Measurements from ENCODE around the gene PMEL. TPM values are rescaled to one million over a fixed set of nuclear protein-coding genes. Genes with fewer than 3 reads are reported as not detected.

The PMEL gene
- total and polyA plus RNA-seq, 2 donors (not counting 1 experiment from before 2014, with no cell fraction given), result 0.32 to 0.46 TPM

- H3K4me1 ChIP-seq (ENCODE audit: control insufficient read depth in 2 of 2, insufficient read depth in 2 of 2, low read length in 2 of 2), result no peaks in the 10 kb centered on the region
- intact Hi-C loops (cut with micrococcal nuclease), result no loop called here
- ChIA-PET POLR2A (interaction anchor here (0.6 kb wide), 1 partner anchor 30 kb away, joined by 5 read pairs; no protein-coding TSS in a partner anchor), CTCF (interaction anchor here (0.6 to 1.9 kb wide), 6 partner anchors 19 to 745 kb away, joined by 3 to 6 read pairs (median 4); no protein-coding TSS in a partner anchor)
- peak overlapping the region; percentile 33 for H3K27ac Mint-ChIP-seq
- WGBS (ENCODE audit: insufficient coverage), result 95% methylated on average over 6 of the region's 6 CpGs
- H4K20me1 ChIP-seq (ENCODE audit: control insufficient read depth, insufficient read depth, low read length, poor library complexity, severe bottlenecking), result peaks cover 6% of the 10 kb centered on the region
- no peaks in the 10 kb centered on the region for H3K79me2 ChIP-seq (ENCODE audit: control insufficient read depth, insufficient read depth, low read length)
- no peaks in the 10 kb centered on the region for H3K9me3 Mint-ChIP-seq (ENCODE audit: insufficient read depth)
- no peaks in the 10 kb centered on the region for H3K27me3 Mint-ChIP-seq
- peak; percentile 43 for ATAC-seq (ENCODE audit: low read depth)
- H3K4me3 ChIP-seq (ENCODE audit: control extremely low read depth in 1 of 5, extremely low read depth in 1 of 5, insufficient read depth in 1 of 5, low read depth in 2 of 5, low read length in 4 of 5), result no peak overlapping the region
- H3K27me3 ChIP-seq (replicated peaks in 1 of 4; ENCODE audit: control extremely low read depth in 1 of 4, control insufficient read depth in 3 of 4, insufficient read depth in 4 of 4, low read length in 3 of 4), result no peaks in the 10 kb centered on the region
- DNase-seq, result no peak
- no peak overlapping the region for H3K27ac ChIP-seq (ENCODE audit: low read length in 2 of 2)
- no peak overlapping the region for H3K4me2 ChIP-seq (replicated peaks; ENCODE audit: low read depth, low read length, poor library complexity, severe bottlenecking)
- no peak overlapping the region for H3K9ac ChIP-seq (ENCODE audit: low read length)
- no peaks in the 10 kb centered on the region for H3K4me1 Mint-ChIP-seq
- no peaks in the 10 kb centered on the region for H3K9me3 ChIP-seq (ENCODE audit: control extremely low read depth in 1 of 3, control insufficient read depth in 2 of 3, insufficient read depth in 1 of 3, low read length in 2 of 3)
- TF ChIP-seq CTCF (IDR thresholded peaks at IDR 0.05) (no peak), EZH2 (IDR thresholded peaks at IDR 0.05; ENCODE audit: borderline replicate concordance, insufficient read depth, low read depth, low read length, poor library complexity, severe bottlenecking) (no peak)
- no peak overlapping the region for H2AFZ ChIP-seq (ENCODE audit: insufficient read depth, low read depth, low read length, poor library complexity, severe bottlenecking)
- H3K4me3 Mint-ChIP-seq, result no peak overlapping the region
- H3K36me3 ChIP-seq (replicated peaks in 1 of 2; ENCODE audit: control extremely low read depth in 1 of 2, control insufficient read depth in 1 of 2, extremely low read depth in 1 of 2, insufficient read depth in 2 of 2, low read length in 1 of 2), result peaks cover 21 to 38% of the 10 kb centered on the region in 2 experiments
These were observed 9.9 kb downstream of the PMEL start for GRCh38 chr12:55955800-55956508.

- ChIA-PET CTCF (interaction anchor here (0.6 to 1.9 kb wide), 5 partner anchors 19 to 745 kb away, joined by 3 to 6 read pairs (median 3); no protein-coding TSS in a partner anchor), POLR2A (no interaction called here)
- Mint-ChIP-seq H3K9me3 (ENCODE audit: insufficient read depth) (no peaks in the 10 kb centered on the region), H3K4me3 (no peak overlapping the region), H3K4me1 (no peaks in the 10 kb centered on the region), H3K27me3 (no peaks in the 10 kb centered on the region), H3K27ac (peak overlapping the region; percentile 46)
- Histone ChIP-seq H3K27me3 (replicated peaks in 1 of 4; ENCODE audit: control extremely low read depth in 1 of 4, control insufficient read depth in 3 of 4, insufficient read depth in 4 of 4, low read length in 3 of 4) (no peaks in the 10 kb centered on the region), H3K4me3 (ENCODE audit: control extremely low read depth in 1 of 5, extremely low read depth in 1 of 5, insufficient read depth in 1 of 5, low read depth in 2 of 5, low read length in 4 of 5) (no peak overlapping the region), H2AFZ (ENCODE audit: insufficient read depth, low read depth, low read length, poor library complexity, severe bottlenecking) (no peak overlapping the region), H3K27ac (ENCODE audit: low read length in 2 of 2) (no peak overlapping the region), H3K79me2 (ENCODE audit: control insufficient read depth, insufficient read depth, low read length) (peaks cover 2% of the 10 kb centered on the region), H3K36me3 (replicated peaks in 1 of 2; ENCODE audit: control extremely low read depth in 1 of 2, control insufficient read depth in 1 of 2, extremely low read depth in 1 of 2, insufficient read depth in 2 of 2, low read length in 1 of 2) (peaks cover 22 to 38% of the 10 kb centered on the region in 2 experiments), H3K9ac (ENCODE audit: low read length) (no peak overlapping the region), H3K4me2 (replicated peaks; ENCODE audit: low read depth, low read length, poor library complexity, severe bottlenecking) (no peak overlapping the region), H3K4me1 (ENCODE audit: control insufficient read depth in 2 of 2, insufficient read depth in 2 of 2, low read length in 2 of 2) (no peaks in the 10 kb centered on the region), H3K9me3 (ENCODE audit: control extremely low read depth in 1 of 3, control insufficient read depth in 2 of 3, insufficient read depth in 1 of 3, low read length in 2 of 3) (no peaks in the 10 kb centered on the region), H4K20me1 (ENCODE audit: control insufficient read depth, insufficient read depth, low read length, poor library complexity, severe bottlenecking) (peaks cover 6% of the 10 kb centered on the region)
- TF ChIP-seq CTCF (IDR thresholded peaks at IDR 0.05) (no peak), EZH2 (IDR thresholded peaks at IDR 0.05; ENCODE audit: borderline replicate concordance, insufficient read depth, low read depth, low read length, poor library complexity, severe bottlenecking) (no peak)
- ATAC-seq (ENCODE audit: low read depth) (no peak), DNase-seq (no peak)
- intact Hi-C loops (cut with micrococcal nuclease), result no loop called here
- 95% methylated on average over 4 of the region's 4 CpGs for WGBS (ENCODE audit: insufficient coverage)
These were observed 10.5 kb downstream of the PMEL start for GRCh38 chr12:55955344-55955743.
